Astrocyte (in vitro differentiated cells and primary cell): ENCODE results near the gene DMGDH. TPM values are rescaled to one million over a fixed set of nuclear protein-coding genes. Genes with fewer than 3 reads are reported as not detected.

Experiments
- DNase-seq: peaks from one replicate; pipeline ENCODE4 v3.0.0-alpha.2; 2010; ENCODE audit warnings: low read depth
- FAIRE-seq: peaks from 2 replicates; lab custom pipeline; 2011; peaks lifted over from hg19 to GRCh38; lab: Jason Lieb, UNC
- H2AFZ ChIP-seq: 2 replicates; pipeline ENCODE4 v1.6.0; 2012; ENCODE audit warnings: low read depth, low read length, inconsistent platforms
- H3K27ac ChIP-seq: 2 replicates; pipeline ENCODE4 v1.5.1; 2011; ENCODE audit warnings: low read depth, low read length, inconsistent platforms
- H3K27me3 ChIP-seq: 2 replicates; pipeline ENCODE4 v1.6.0; 2011; ENCODE audit warnings: low read length, inconsistent platforms; ENCODE audit not compliant: insufficient read depth
- H3K36me3 ChIP-seq: 2 replicates; pipeline ENCODE4 v1.5.1; 2011; ENCODE audit warnings: low read length, inconsistent platforms; ENCODE audit not compliant: insufficient read depth
- H3K4me1 ChIP-seq: 2 replicates; pipeline ENCODE4 v1.5.1; 2011; ENCODE audit warnings: low read length, inconsistent platforms; ENCODE audit not compliant: insufficient read depth
- H3K4me2 ChIP-seq: 2 replicates; pipeline ENCODE4 v1.6.0; 2012; ENCODE audit warnings: low read length, inconsistent platforms
- H3K4me3 ChIP-seq: 2 replicates; pipeline ENCODE4 v1.5.1; 2011; ENCODE audit warnings: low read depth, mild to moderate bottlenecking, low read length, inconsistent platforms; ENCODE audit not compliant: insufficient read depth
- H3K79me2 ChIP-seq: 2 replicates; pipeline ENCODE4 v1.6.0; 2012; ENCODE audit warnings: mild to moderate bottlenecking, low read length, inconsistent platforms; ENCODE audit not compliant: insufficient read depth
- H3K9ac ChIP-seq: 2 replicates; pipeline ENCODE4 v1.6.0; 2012; ENCODE audit warnings: mild to moderate bottlenecking, low read length, inconsistent platforms
- H3K9me3 ChIP-seq: 2 replicates; pipeline ENCODE4 v1.5.1; 2012; ENCODE audit warnings: low read depth, mild to moderate bottlenecking, low read length, inconsistent platforms; ENCODE audit not compliant: insufficient read depth
- H4K20me1 ChIP-seq: 2 replicates; pipeline ENCODE4 v1.6.0; 2012; ENCODE audit warnings: low read length, inconsistent platforms; ENCODE audit not compliant: insufficient read depth
- H3K27ac Mint-ChIP-seq: one replicate; pipeline ENCODE4 v1.8.0; 2021; ENCODE audit warnings: mild to moderate bottlenecking, mixed read lengths; ENCODE audit not compliant: unreplicated experiment
- H3K27me3 Mint-ChIP-seq: one replicate; pipeline ENCODE4 v1.8.0; 2021; ENCODE audit warnings: low read depth, mixed read lengths; ENCODE audit not compliant: unreplicated experiment
- H3K36me3 Mint-ChIP-seq: one replicate; pipeline ENCODE4 v1.8.0; 2021; ENCODE audit warnings: low read depth, mixed read lengths; ENCODE audit not compliant: unreplicated experiment
- H3K4me1 Mint-ChIP-seq: one replicate; pipeline ENCODE4 v1.8.0; 2021; ENCODE audit warnings: low read depth, mixed read lengths; ENCODE audit not compliant: unreplicated experiment
- H3K4me3 Mint-ChIP-seq: one replicate; pipeline ENCODE4 v1.8.0; 2021; ENCODE audit warnings: mild to moderate bottlenecking, moderate library complexity, mixed read lengths; ENCODE audit not compliant: unreplicated experiment
- H3K9me3 Mint-ChIP-seq: one replicate; pipeline ENCODE4 v1.8.0; 2021; ENCODE audit warnings: mild to moderate bottlenecking, mixed read lengths; ENCODE audit not compliant: unreplicated experiment
- CTCF ChIP-seq: IDR thresholded peaks from 2 replicates; pipeline ENCODE4 v1.5.1; 2011; ENCODE audit warnings: low read depth, mild to moderate bottlenecking, inconsistent platforms, low read length, moderate library complexity; ENCODE audit not compliant: insufficient read depth
- EZH2 ChIP-seq: IDR thresholded peaks from 2 replicates; pipeline ENCODE4 v1.6.1; 2012; ENCODE audit warnings: mild to moderate bottlenecking, low read length, inconsistent platforms; ENCODE audit not compliant: insufficient read depth
- total RNA-seq: library from RNA; stranded (reverse); gene quantifications from 2 replicates; pipeline ENCODE4 v1.2.1, GENCODE V29; 2021

Gene DMGDH
- total RNA-seq, 1 donor from 2014 or later = not detected

GRCh38 chr5:79021753-79022152, 47.7 kb downstream of the DMGDH start:
- Histone ChIP-seq H3K9me3 (no peaks in the 10 kb centered on the region), H3K36me3 (no peaks in the 10 kb centered on the region), H3K79me2 (no peaks in the 10 kb centered on the region), H3K4me2 (peak overlapping the region; percentile 70), H4K20me1 (no peaks in the 10 kb centered on the region), H2AFZ (peak overlapping the region; percentile 58), H3K4me1 (peaks cover 12% of the 10 kb centered on the region), H3K27ac (no peak overlapping the region), H3K9ac (peak overlapping the region; percentile 34), H3K4me3 (no peak overlapping the region), H3K27me3 (no peaks in the 10 kb centered on the region)
- FAIRE-seq (peak; percentile 20), DNase-seq (no peak)
- TF ChIP-seq CTCF (no peak), EZH2 (no peak)
- peak overlapping the region; percentile 95 for H3K27ac Mint-ChIP-seq
- no peaks in the 10 kb centered on the region for H3K36me3 Mint-ChIP-seq
- H3K4me3 Mint-ChIP-seq = no peak overlapping the region
- H3K27me3 Mint-ChIP-seq = peaks cover 5% of the 10 kb centered on the region
- H3K4me1 Mint-ChIP-seq = peaks cover 6% of the 10 kb centered on the region
- no peaks in the 10 kb centered on the region for H3K9me3 Mint-ChIP-seq

- H3K9ac ChIP-seq = peak overlapping the region; percentile 34
- no peaks in the 10 kb centered on the region for H3K36me3 ChIP-seq
- peak overlapping the region; percentile 11 for H3K4me3 ChIP-seq
- peak overlapping the region; percentile 74 for H3K4me3 Mint-ChIP-seq
- H3K79me2 ChIP-seq = no peaks in the 10 kb centered on the region
- H3K9me3 Mint-ChIP-seq = no peaks in the 10 kb centered on the region
- H3K9me3 ChIP-seq = no peaks in the 10 kb centered on the region
- H3K27ac ChIP-seq = peak overlapping the region; percentile 20
- H2AFZ ChIP-seq = peak overlapping the region; percentile 58
- TF ChIP-seq CTCF (peak; percentile 89), EZH2 (no peak)
- H3K4me1 Mint-ChIP-seq = peaks cover 6% of the 10 kb centered on the region
- peak; percentile 98 for FAIRE-seq
- peak overlapping the region; percentile 95 for H3K27ac Mint-ChIP-seq
- no peaks in the 10 kb centered on the region for H4K20me1 ChIP-seq
- no peaks in the 10 kb centered on the region for H3K36me3 Mint-ChIP-seq
- H3K4me2 ChIP-seq = peak overlapping the region; percentile 70
- peak; percentile 85 for DNase-seq
- no peaks in the 10 kb centered on the region for H3K27me3 ChIP-seq
- H3K4me1 ChIP-seq = peaks cover 12% of the 10 kb centered on the region
- no peaks in the 10 kb centered on the region for H3K27me3 Mint-ChIP-seq
Observed at GRCh38 chr5:79020861-79021561, 48.5 kb downstream of the DMGDH start.

- Histone ChIP-seq H3K27me3 (no peaks in the 10 kb centered on the region), H4K20me1 (no peaks in the 10 kb centered on the region), H3K4me2 (no peak overlapping the region), H3K27ac (no peak overlapping the region), H2AFZ (no peak overlapping the region), H3K4me1 (no peaks in the 10 kb centered on the region), H3K4me3 (no peak overlapping the region), H3K79me2 (no peaks in the 10 kb centered on the region), H3K9me3 (peaks cover 5% of the 10 kb centered on the region), H3K9ac (no peak overlapping the region), H3K36me3 (no peaks in the 10 kb centered on the region)
- Mint-ChIP-seq H3K4me3 (no peak overlapping the region), H3K36me3 (no peaks in the 10 kb centered on the region), H3K27ac (no peak overlapping the region), H3K27me3 (no peaks in the 10 kb centered on the region), H3K4me1 (no peaks in the 10 kb centered on the region), H3K9me3 (peaks cover 6% of the 10 kb centered on the region)
- TF ChIP-seq EZH2 (no peak), CTCF (no peak)
- no peak for DNase-seq
- peak; percentile 34 for FAIRE-seq
Observed at GRCh38 chr5:79014631-79015030, 54.8 kb downstream of the DMGDH start.
